B cell (primary cell): ENCODE results near the gene GSDMA.

ENCODE experiments used
- CTCF ChIP-seq: fragments of 200-600 bp; IDR thresholded peaks from one replicate; pipeline ENCODE4 v1.8.0; 2022; ENCODE audit warnings: antibody characterized with exemption, mild to moderate bottlenecking
- EZH2 ChIP-seq: IDR thresholded peaks from 2 replicates; pipeline ENCODE4 v1.6.1; 2012; ENCODE audit warnings: borderline replicate concordance, low read depth, mild to moderate bottlenecking, moderate library complexity, low read length; ENCODE audit not compliant: insufficient read depth, poor library complexity, severe bottlenecking

DNA sequence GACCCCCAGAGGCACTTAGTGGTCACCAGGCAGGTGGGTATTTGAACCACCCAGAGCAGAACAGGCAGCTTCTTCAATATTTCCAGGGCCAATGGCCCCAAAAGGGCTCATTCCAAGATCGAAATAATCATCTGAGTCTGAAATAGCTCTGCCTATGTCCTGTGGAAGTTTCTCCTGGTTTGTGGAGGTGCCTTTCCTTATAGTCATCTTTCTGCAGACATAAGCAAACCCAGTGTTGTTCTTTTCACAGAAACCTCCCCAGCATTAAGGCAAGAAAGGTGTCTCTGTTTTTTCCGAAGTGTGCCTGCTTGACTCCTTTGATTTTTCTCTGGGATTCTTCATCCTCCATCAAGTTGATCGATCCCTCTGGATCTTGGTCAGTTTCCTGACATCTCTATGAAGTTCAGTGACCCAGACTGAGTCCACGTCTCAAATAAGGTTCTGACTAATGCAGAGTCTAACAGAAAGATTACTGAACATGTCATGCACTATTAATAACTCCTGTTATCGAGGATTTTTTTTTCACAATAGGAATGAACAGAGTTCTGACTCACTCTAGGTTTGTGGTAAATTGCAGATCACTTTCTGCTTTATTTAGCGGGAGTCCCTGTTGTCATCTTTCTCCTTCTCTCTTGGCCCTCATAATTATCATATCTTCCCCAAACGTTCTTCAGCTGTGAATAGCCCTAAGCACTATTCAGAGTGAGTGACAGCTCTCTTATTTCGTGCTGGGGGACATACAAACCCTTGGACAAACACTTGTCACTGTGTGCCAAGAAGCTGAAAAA is 33.8 kb upstream of the GSDMA start:
- TF ChIP-seq CTCF = no peak
- TF ChIP-seq EZH2 = no peak
